Measurements from ENCODE around the gene LRRC27.
A peak's percentile ranks its signal among the peaks of the same experiment; 100 is the strongest.
"Not testable (repeated sequence)": the region's sequence is repeated elsewhere in the genome, so short reads cannot be mapped to it uniquely, and the experiment has no call there.

The LRRC27 gene

DNA sequence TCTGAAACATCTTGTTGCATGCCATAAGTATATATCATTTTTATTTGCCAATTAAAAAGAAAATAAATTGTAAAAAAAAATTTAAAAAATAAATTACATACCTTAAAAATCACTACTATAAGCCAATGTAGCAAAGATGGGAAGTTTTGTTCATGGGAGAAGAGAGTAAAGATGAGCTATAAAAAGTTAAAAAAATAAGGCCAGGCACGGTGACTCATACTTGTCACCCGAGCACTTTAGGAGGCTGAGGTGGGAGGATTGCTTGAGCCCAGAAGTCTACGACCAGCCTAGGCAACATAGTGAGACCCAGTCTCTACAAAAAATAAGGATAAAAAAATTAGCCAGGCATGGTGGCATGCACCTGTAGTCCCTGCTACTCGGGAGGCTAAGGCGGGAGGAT, 15.9 kb upstream of the LRRC27 start:
- DNase-seq, result no peak

DNA sequence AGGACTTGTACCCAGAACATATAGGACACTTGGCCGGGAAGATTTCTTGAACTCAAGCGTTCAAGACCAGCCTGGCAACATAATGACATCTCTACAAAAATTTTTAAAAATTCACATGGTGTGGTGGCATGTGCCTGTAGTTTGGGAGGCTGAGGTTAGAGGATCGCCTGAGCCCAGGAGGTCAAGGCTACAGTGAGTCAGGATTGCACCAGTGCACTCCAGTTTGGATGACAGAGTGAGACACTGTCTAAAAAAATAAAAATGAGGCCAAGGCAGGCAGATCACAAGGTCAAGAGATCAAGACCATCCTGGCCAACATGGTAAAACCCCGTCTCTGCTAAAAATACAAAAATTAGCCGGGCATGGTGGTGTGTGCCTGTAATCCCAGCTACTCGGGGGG, 14.5 kb upstream of the LRRC27 start:
- not testable (repeated sequence) for DNase-seq

DNA sequence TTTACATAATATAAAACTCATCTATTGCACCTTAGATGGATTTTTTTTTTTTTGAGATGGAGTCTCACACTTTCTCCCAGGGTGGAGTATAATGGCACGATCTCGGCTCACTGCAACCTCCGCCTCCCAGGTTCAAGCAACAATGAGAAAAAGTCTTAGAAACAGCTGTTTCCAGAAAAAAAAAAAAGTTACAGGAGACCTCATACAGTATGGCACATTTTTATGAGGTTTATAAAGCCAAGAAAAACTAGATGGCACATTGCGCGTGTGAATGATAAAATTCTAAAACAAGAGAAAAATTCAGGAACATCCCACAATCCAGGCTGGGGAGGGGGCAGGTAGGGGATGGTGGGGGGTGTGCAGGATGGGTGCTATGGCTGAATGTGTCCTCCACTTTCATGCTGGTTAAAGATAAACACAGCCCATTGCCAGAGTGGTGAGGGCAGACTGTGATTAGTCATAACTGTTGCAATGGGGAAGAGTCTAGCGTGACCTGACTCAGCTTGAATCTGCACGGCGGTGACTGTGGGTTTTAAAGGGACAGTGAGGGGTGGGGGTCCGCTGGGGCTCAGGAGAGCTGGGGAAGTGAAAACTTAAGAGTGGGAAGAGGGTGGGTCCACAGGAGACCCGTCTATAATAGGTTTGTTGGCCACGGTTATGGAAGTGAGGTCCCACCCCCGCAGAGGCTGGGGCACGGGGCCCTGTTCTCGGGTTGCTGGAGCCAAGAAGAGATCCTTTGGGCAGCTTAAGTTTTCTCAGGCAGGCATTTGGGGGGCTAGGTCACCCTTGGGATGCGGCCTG, 11.9 kb upstream of the LRRC27 start:
- DNase-seq, result peak; percentile 93

DNA sequence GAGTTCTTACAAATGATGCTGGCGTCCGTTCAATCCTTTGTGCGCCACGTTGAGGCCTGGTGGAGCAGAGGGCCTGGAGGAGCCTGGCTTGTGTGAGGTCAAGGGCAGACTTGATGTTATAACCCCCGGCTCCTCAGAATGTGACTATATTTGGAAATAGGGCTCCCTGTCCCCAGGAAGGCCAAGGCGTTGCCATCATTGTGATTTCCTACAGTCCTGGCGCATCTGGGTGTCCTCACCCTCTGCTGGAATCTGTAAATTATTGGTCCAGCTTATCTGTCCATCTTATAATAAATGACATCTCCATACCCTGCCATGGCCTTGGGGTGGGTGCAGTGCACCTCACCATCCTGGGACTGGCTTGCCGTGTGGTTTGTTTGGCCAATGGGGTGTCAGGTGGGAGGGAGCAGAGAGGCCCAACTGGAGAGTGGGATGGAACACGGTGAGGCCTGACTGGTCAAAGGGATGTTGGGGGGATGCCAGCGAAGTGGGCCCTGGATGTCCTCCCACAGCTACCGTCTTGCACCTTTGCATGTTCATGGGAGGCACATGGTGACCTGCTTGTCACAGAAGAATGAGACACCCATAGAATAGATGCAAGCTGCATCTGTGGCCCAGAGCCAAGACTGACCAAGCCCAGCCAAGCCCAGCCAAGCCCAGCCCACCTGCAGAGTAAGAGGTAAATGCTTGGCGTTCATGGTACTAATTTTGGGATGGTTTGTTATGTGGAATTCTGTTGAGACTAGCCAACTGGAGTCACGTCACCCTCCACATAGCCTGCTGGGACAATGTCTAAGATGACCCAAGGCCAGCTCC, 11.1 kb upstream of the LRRC27 start:
- DNase-seq, result no peak

DNA sequence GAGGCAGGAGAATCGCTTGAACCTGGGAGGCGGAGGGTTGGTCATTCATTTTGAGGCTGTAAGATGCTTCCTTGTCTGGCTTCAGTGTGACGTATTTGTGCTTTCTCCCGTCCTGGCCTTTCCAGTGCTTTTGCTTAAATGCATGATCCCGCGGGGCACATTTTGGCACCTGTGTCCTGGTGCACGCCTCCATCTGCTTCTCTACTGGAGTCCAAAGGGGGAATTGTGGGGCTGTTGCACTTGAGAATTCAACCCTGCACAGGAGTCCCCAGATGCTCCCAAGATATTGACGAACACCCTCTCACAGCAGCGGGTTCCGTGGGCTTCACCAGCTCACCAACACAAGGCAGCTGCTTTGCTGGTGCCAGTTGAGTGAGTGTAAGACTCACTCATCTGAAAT, 10.3 kb upstream of the LRRC27 start:
- DNase-seq, result no peak

DNA sequence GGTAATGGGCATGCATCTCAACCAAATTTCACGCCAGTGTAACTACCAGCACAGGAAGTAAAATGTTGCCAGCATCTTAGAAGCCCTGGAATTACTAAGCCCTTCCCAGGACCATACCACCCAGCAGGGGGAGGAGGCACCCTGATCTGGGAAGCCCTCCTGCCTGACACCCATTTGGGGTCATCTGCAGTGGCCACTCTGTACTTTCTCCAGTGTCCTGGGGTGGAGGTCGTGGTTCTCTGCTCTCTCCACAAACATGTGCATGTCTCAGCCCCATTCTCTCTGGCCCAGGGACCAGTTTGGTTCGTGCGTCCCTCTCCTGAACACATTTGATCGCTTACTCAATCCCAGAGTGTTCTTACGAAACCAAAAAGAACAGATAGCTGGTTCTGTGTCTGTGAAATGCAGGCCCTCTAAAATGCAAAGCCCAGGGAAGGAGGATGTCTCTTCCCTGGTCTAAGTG, 9.4 kb upstream of the LRRC27 start:
- DNase-seq, result peak; percentile 69

DNA sequence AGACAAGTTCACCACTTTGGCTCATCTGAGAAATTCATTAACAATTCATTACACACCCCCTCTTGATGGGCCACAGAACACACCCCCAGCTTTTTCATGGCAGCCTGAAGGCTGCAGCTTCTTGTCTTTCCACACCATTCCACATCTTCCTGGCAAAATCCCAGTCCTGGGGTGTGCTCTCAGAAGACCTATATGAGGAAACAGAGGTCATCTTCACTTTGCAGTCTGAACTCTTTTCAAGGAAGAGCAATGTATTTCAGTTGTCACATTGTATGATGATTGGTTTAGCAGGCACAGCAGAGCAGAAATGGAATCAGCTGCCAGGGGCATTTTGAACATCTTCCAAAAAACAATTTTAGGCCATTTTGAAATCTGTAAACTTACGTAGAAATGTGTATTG, 7.8 kb upstream of the LRRC27 start:
- no peak for DNase-seq

DNA sequence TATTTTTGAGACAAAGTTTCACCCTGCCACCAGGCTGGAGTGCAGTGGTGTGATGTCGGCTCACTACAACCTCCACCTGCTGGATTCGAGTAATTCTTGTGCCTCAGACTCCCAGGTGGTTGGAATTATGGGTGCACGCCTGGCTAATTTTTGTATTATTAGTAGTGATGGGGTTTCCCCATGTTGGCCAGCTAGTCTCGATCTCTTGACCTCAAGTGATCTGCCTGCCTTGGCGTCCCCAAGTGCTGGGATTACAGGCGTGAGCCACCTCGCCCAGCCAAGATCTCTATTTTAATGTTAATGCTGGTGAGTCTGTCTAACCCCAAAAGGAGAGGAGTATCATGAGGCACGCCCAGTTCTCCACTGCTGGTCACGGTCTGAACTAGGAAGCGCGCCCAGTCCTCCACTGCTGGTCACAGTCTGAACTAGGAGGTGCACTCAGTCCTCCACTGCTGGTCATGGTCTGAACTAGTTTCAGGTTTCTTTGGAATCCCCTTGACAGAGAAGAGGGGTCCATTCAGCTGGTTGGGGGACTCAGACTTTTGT, 5.6 kb upstream of the LRRC27 start:
- DNase-seq, result no peak

DNA sequence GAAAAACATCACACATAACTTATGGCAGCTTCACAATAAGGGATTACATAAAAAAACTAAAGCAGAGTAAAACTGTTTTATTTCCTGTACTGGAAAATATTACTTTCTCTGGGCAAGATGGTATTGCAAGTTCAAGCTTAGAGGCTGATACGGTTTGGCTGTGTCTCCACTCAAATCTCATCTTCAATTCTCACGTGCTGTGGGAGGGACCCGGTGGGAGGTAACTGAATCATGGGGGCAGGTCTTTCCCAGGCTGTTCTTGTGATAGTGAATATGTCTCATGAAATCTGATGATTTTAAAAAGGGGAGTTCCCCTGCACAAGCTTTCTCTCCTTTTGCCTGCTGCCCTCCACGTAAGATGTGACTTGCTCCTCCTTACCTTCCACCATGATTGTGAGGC, 5.1 kb upstream of the LRRC27 start:
- DNase-seq, result no peak

DNA sequence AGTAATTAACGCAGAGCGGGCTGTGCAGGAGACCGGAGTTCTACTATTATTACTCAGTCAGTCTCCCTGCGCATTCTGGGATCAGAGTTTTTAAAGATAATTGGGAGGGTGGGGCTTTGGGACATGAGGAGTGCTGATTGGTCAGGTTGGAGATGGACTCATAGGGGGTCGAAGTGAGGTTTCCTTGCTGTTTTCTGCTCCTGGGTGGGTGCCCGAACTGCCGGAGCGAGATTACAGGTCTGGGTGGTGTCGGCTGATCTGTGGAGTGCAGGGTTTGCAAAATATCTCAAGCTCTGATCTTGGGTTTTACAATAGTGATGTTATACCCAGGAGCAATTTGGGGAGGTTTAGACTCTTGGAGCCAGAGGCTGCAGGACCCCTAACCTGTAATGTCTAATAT, 3.9 kb upstream of the LRRC27 start:
- peak; percentile 44 for DNase-seq

DNA sequence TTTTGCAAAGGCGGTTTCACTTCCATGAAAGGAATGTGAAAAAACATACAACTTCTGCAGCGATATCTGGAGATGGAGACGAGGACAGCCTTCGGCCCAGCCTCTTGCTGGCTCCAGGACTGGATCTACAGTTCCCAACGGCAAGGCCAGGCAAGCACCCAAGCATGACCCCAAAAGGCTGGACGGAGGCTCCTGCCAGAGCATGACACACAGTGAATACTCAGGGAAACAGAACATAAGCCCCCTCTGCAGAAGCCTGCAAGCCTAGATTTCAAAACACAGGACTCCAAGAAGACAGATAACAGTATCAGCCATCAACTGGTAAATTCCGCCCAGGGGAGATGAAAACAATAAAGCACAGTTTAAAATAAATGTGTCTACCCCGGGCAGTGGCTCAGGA, 3.3 kb upstream of the LRRC27 start:
- DNase-seq, result peak; percentile 51

DNA sequence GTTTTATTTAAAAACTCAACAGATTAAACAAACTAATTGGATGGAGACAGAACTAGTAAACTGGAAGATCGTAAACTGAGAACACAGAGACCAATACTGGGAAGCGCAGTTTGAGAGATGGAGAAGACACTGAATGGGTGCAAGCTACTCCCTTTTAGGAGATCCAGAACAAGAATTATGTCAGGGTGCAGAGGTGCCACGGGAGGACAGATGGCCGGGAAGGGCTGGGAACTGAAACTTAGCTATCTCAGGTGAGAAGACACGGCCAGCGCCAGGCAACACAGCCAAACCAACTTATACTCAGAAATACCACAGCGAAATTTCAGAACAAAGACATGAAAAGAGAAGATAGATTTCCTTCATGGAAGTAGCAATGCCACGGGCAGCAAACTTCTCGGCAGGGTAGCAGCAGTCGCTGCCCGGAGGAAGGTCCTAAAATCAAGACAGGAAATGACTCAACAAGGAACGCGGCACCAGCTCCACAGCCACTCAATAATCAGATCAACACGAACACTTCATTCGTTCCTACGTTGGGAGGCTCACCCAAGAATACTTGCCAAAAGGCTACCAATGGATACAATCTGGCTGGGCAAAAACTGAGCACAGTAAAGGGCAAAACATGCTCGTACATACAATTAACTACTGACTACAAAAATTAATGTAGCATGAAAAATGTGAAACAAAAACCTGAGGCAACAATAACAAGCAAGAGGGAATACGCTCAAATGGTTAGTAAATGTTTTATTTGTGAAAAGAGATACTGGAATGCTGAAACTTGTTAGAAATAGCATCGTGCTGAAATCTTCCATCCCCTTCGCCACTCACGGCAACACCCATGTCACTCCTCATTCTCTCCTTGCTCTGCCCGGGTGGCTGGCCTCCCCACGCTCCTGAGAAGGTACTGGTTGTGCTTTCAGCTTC, 2.2 kb upstream of the LRRC27 start:
- peak; percentile 81 for DNase-seq

DNA sequence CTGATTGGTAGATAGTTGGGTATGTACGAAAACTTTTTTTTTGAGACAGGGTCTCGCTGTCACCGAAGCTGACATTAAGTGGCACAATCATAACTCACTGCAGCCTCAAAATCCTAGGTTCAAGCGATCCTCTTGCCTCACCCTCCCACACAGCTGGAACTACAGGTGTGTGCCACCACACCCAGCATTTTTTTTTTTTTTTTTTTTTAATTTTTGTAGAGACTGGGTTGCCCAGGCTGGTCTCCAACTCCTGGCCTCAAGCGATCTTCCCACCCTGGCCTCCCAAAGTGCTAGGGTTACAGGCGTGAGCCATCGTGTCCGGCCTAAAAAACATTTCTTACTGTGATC, 1.5 kb upstream of the LRRC27 start:
- DNase-seq, result no peak

DNA sequence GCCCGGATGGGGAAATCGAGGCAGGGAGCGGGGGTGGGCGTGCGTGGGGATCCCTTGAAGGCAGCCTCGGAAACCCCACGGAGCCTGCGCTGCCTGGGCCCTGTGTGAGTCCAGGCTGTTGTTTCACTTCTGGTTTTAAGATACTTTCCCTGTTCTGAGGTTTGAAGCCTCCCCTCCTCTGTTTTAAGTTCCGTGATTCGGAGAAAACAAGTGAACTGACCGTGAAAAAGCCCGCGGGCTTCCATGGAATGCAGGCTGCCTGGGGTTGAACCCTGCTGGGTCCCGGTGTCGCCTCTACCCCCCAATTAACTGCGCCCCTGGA, 401 bp downstream of the LRRC27 start:
- DNase-seq, result peak; percentile 41

DNA sequence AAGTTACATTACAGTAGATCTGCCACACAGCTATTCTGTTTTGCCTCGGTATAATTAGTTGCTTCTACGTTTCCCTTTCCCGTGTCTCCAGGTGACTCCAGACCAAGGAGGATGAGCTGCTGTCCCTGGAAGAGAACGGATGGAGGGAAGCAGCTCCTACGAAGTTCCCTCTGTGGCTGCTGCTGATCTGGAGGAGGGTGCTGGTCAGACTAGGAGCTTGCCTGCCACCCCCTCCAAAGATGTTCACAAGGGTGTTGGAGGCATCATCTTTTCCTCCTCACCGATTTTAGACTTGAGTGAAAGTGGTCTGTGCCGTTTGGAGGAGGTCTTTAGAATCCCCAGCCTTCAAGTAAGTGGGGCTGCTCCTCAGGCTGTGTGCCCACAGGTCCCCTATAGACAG, 1.4 kb downstream of the LRRC27 start:
- no peak for DNase-seq

DNA sequence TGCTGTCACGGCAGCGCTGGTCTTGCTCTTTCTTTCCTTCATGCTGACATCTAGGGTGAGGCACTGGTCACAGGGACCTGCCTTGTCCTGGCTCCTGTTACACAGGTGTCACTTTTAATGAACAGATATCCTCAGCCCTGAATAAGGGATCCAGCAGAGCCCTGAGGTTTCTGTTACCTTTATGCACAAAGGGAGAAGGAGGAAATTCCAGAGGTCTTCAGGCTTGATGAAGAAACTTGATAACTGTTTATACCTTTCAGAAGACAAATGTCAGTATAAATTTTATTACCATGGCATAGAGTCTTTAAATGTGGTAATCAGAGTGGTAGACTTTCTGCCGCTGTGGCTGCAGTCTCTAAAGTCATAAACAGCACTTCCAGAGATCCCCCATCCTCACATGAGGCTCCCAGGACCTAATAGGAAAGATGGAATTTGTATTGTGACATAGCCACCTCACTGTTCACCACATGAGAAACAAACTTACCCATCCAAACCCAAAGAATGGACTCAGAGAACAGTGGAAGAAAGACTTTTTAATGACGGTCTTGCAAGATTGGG, 2.7 kb downstream of the LRRC27 start:
- DNase-seq, result no peak

DNA sequence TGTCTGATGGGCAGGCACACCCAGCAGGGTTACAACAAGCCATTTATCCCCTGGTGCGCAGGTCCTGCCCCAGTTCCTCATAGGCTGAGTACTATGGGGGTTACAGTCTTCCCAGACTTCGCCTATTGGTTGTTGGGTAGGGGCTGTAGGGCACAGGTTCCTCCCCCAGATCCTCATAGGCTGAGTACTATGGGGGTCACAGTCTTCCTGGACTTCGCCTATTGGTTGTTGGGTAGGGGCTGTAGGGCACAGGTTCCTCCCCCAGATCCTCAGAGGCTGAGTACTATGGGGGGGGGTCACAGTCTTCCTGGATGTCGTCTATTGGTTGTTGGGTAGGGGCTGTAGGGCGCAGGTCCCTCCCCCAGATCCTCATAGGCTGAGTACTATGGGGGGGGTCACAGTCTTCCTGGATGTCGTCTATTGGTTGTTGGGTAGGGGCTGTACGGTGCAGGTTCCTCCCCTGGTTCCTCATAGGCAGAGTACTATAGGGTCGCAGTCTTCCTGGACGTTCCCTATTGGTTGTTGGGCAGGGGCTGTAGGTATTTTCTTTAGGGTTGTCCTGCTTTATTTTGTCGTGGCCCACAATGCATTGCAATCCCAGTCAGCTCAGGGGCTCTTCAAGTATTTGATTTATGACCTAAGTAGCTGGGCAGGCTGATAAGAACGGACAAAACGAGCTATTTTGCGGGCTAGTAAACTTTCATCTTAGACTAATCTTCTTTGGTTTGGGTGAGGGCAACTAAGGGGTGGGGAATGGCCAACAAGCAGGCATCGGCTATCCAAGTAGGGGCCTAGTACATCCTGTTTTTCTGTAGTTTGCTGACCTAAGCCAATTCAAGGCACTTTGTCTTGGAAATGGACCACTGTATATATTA, 3.4 kb downstream of the LRRC27 start:
- DNase-seq, result peak; percentile 99

DNA sequence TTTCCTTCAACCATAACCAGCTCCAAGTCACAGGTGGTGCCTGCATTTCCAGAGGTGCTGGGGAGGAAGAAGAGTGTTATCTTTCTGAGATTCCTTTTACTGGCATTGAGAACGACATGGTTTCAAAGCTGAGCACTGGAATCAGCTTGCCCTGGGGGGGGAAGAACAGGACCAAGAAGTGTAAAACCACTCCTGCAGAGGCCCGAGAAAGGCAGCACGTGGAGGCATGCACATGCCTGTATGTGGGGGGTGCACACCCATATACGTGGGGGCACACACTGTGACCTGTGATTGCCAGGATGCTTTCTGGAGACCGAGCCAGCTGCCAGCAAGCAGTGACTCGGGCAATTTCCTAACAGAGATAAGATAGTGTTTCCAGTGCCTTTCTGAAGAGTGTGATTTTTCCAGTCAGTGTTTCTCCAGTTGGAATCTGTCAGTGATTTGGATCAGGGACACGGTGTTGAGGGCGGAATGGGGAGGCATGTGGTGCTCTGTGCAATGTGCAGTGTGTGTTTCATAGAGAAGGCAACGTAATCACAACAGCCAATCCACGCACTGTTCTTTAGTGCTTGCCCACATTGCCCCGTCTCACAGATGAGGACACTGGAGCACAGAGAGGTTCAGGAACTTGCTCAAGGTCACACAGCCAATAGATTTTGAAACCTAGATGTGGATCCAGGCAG, 4.2 kb downstream of the LRRC27 start:
- peak; percentile 63 for DNase-seq

DNA sequence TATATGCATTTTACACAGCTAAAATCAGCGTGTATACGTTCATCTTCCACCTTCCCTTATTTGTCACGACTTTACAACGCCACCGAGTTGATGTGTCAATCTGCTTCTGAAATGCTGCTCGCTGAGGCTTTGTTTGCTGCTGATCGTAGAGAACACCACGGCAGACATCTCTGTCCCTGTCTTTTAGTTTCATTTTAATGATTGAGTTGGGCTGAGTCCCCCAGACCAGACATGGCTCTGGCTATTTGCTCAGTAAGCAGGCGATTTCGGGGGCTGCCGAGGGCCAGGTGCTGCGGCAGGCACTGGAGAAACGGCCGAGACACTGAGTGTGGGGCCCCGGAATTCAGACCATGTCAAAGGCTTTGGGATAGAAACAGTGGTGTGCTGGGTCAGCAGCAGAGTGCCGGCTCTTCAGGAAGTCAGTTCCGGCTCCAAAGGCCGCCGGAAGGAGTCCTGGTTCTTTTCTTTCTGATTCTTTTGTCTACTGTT, 5.0 kb downstream of the LRRC27 start:
- peak; percentile 47 for DNase-seq

DNA sequence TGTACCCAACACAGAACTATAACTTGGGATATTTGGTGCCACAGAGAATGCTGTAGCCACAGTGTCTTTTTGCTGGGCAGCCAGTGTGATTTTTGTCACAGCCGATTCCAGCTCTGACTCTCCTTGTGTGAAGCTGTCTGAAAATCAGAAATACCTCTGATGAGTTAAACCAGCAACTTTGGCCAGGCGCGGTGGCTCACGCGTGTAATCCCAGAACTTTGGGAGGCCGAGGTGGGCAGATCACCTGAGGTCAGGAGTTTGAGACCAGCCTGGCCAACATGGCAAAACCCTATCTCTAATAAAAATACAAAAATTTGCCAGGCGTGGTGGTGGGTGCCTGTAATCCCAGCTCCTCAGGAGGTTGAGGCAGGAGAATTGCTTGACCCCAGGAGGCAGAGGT, 5.9 kb downstream of the LRRC27 start:
- not testable (repeated sequence) for DNase-seq

DNA sequence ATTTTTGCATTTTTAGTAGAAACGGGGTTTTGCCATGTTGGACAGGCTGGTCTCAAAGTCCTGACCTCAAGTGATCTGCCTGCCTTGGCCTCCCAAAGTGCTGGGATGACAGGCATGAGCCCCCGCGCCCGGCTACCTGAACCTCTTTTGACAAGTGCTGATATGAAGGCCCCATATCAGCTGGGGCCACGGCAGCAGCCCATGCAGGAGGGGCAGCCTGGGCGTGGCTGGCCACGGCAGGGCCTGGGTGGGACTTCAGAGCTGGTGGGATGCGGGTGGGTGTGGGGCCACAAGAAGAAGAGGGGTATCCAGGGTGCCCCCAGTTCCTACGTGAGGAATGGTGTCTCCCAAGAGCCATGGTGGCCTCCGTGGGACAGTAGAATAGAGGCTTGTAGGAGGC, 6.9 kb downstream of the LRRC27 start:
- DNase-seq, result no peak
